ENCODE results near the gene MAP9.
A peak's percentile ranks its signal among the peaks of the same experiment; 100 is the strongest.

The MAP9 gene

DNA sequence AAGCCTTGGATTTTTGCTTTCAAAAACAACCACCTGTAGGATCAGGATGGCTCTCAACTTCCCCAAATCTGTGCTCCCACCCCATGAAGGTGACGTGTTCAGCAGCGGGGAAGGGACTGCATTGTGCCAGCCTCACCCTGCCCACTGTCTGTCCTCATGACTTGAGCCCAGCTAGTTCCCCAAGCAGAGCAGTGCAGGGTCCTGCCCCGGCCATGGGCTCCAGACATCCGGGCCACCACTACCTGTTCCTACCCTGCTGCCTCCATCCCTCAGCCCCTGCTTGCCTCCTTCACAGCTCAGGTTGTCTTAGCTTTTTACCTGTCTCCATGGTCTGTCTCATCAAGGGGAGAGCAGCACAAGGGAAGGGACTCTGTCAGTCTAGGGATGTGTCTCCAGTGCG lies 11.4 kb upstream of the MAP9 start:
- Histone ChIP-seq H3F3A (ENCODE audit: insufficient read depth) (no peaks in the 10 kb centered on the region), H3K9ac (ENCODE audit: low read length) (no peak overlapping the region), H3K27ac (ENCODE audit: low read depth, low read length) (no peak overlapping the region), H3K4me2 (ENCODE audit: low read depth, low read length, poor library complexity, severe bottlenecking) (no peak overlapping the region), H2AFZ (ENCODE audit: low read depth, low read length, severe bottlenecking) (no peak overlapping the region), H3K9me3 (ENCODE audit: insufficient read depth, low read length) (no peaks in the 10 kb centered on the region), H3K36me3 (ENCODE audit: low read length) (no peaks in the 10 kb centered on the region), H3K27me3 (ENCODE audit: low read length) (no peaks in the 10 kb centered on the region), H3K79me2 (ENCODE audit: insufficient read depth, low read length) (no peaks in the 10 kb centered on the region), H3K9me2 (replicated peaks; ENCODE audit: insufficient read depth, low read length) (no peaks in the 10 kb centered on the region), H3K4me3 (ENCODE audit: insufficient read depth, low read length, poor library complexity, severe bottlenecking) (no peak overlapping the region), H4K20me1 (ENCODE audit: low read depth, low read length) (no peaks in the 10 kb centered on the region)
- no peak for TF ChIP-seq EZH2phosphoT487 (conservative IDR thresholded peaks at IDR 0.05; ENCODE audit: low read length)
- TF ChIP-seq, protein P1, sequence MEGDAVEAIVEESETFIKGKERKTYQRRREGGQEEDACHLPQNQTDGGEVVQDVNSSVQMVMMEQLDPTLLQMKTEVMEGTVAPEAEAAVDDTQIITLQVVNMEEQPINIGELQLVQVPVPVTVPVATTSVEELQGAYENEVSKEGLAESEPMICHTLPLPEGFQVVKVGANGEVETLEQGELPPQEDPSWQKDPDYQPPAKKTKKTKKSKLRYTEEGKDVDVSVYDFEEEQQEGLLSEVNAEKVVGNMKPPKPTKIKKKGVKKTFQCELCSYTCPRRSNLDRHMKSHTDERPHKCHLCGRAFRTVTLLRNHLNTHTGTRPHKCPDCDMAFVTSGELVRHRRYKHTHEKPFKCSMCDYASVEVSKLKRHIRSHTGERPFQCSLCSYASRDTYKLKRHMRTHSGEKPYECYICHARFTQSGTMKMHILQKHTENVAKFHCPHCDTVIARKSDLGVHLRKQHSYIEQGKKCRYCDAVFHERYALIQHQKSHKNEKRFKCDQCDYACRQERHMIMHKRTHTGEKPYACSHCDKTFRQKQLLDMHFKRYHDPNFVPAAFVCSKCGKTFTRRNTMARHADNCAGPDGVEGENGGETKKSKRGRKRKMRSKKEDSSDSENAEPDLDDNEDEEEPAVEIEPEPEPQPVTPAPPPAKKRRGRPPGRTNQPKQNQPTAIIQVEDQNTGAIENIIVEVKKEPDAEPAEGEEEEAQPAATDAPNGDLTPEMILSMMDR (IDR thresholded peaks at IDR 0.05; ENCODE audit: insufficient read depth, low read length, poor library complexity, severe bottlenecking) = no peak

DNA sequence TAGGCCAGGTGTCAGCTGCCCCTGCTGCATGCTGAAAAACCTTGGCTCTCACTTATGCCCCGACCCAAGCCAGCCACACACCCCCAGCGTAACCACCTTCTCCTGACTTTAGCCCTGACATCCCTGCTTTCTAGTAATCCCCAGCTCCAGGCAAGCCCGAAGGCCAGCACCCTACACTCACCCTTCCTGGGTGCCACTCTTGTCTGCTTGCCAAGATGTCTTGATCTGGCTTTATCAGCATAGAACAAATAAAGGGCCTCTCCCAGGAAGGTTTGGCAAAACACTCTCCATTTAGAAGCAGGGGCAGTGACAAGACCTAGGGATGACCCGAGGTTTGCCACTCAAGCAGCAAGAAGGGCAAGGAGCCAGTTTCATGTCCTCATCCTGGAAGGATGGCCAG lies 6.8 kb upstream of the MAP9 start:
- TF ChIP-seq EZH2phosphoT487 (conservative IDR thresholded peaks at IDR 0.05; ENCODE audit: low read length) = no peak
- TF ChIP-seq, protein P1 (IDR thresholded peaks at IDR 0.05; ENCODE audit: insufficient read depth, low read length, poor library complexity, severe bottlenecking) = no peak
- H4K20me1 ChIP-seq (ENCODE audit: low read depth, low read length) = no peaks in the 10 kb centered on the region
- no peaks in the 10 kb centered on the region for H3K79me2 ChIP-seq (ENCODE audit: insufficient read depth, low read length)
- H3F3A ChIP-seq (ENCODE audit: insufficient read depth) = no peaks in the 10 kb centered on the region
- no peaks in the 10 kb centered on the region for H3K36me3 ChIP-seq (ENCODE audit: low read length)
- no peaks in the 10 kb centered on the region for H3K9me3 ChIP-seq (ENCODE audit: insufficient read depth, low read length)
- no peak overlapping the region for H2AFZ ChIP-seq (ENCODE audit: low read depth, low read length, severe bottlenecking)
- no peak overlapping the region for H3K9ac ChIP-seq (ENCODE audit: low read length)
- H3K9me2 ChIP-seq (replicated peaks; ENCODE audit: insufficient read depth, low read length) = no peaks in the 10 kb centered on the region
- H3K4me2 ChIP-seq (ENCODE audit: low read depth, low read length, poor library complexity, severe bottlenecking) = no peak overlapping the region
- H3K27me3 ChIP-seq (ENCODE audit: low read length) = no peaks in the 10 kb centered on the region
- no peak overlapping the region for H3K27ac ChIP-seq (ENCODE audit: low read depth, low read length)
- H3K4me3 ChIP-seq (ENCODE audit: insufficient read depth, low read length, poor library complexity, severe bottlenecking) = no peak overlapping the region

DNA sequence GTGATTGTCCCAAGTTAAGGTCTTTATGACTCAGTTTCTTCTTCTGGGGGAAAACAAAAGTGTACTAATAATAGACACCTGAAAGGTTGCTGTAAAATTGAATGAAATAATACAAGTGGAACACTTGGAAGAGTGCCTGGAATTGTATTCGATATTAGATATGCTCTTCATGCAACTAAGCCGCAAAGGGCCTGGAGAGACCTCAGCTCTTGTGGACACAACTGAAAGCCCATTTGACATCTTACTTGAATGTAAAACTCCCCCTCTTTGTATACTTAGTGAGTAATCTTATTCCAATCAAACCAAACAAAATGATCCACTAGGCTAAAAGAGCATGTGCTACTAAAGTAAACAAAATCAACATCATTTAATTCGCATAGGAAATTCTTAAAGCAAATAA lies 511 bp upstream of the MAP9 start:
- no peak overlapping the region for H3K27ac ChIP-seq (ENCODE audit: low read depth, low read length)
- peak overlapping the region; percentile 79 for H2AFZ ChIP-seq (ENCODE audit: low read depth, low read length, severe bottlenecking)
- TF ChIP-seq, protein P1 (IDR thresholded peaks at IDR 0.05; ENCODE audit: insufficient read depth, low read length, poor library complexity, severe bottlenecking) = no peak
- TF ChIP-seq EZH2phosphoT487 (conservative IDR thresholded peaks at IDR 0.05; ENCODE audit: low read length) = no peak
- no peaks in the 10 kb centered on the region for H3K36me3 ChIP-seq (ENCODE audit: low read length)
- no peaks in the 10 kb centered on the region for H3F3A ChIP-seq (ENCODE audit: insufficient read depth)
- no peak overlapping the region for H3K4me3 ChIP-seq (ENCODE audit: insufficient read depth, low read length, poor library complexity, severe bottlenecking)
- no peak overlapping the region for H3K9ac ChIP-seq (ENCODE audit: low read length)
- no peaks in the 10 kb centered on the region for H4K20me1 ChIP-seq (ENCODE audit: low read depth, low read length)
- no peak overlapping the region for H3K4me2 ChIP-seq (ENCODE audit: low read depth, low read length, poor library complexity, severe bottlenecking)
- H3K9me3 ChIP-seq (ENCODE audit: insufficient read depth, low read length) = no peaks in the 10 kb centered on the region
- no peaks in the 10 kb centered on the region for H3K79me2 ChIP-seq (ENCODE audit: insufficient read depth, low read length)
- H3K9me2 ChIP-seq (replicated peaks; ENCODE audit: insufficient read depth, low read length) = no peaks in the 10 kb centered on the region
- H3K27me3 ChIP-seq (ENCODE audit: low read length) = no peaks in the 10 kb centered on the region
